ENCODE data around the gene DGKD.

Gene DGKD

DNA sequence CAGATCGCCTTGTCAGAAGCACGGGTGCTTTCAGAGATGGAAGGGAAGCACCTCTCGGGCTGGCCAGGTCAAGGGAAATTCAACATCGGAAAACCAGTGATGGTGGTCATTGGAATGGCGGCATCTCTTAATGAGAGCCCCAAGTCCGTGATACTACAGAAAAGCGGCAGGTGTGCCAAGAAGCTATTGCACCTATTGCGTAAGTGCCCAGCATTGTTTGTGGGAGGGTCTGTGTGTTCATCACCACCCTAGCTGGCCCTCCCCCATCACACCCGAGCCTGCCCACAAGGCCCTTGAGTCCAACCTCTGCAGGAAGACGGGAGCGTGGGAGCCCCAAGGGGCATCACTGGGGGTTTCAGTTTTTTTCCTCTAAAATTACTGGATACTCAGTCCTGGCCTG lies 100.7 kb downstream of the DGKD start:
- H3K27ac ChIP-seq (ENCODE audit: low read depth, low read length), result no peak overlapping the region
- no peak overlapping the region for H3K9ac ChIP-seq (ENCODE audit: low read depth in 1 of 2, low read length in 2 of 2)
- no peaks in the 10 kb centered on the region for H3K9me3 ChIP-seq (ENCODE audit: control insufficient read depth in 1 of 2, low read length in 2 of 2)
- H3K27me3 ChIP-seq (ENCODE audit: control insufficient read depth in 1 of 2, insufficient read depth in 2 of 2, low read length in 2 of 2), result no peaks in the 10 kb centered on the region
- H3K36me3 ChIP-seq (ENCODE audit: control insufficient read depth in 1 of 2, insufficient read depth in 2 of 2, low read length in 2 of 2), result peaks cover 56 to 98% of the 10 kb centered on the region in 2 donors
- peaks cover 0 to under 1% of the 10 kb centered on the region in 2 donors for H3K4me1 ChIP-seq (ENCODE audit: control insufficient read depth in 1 of 2, insufficient read depth in 2 of 2, low read length in 2 of 2)
- no peak overlapping the region for H3K4me3 ChIP-seq (ENCODE audit: low read depth in 1 of 2, low read length in 2 of 2)

DNA sequence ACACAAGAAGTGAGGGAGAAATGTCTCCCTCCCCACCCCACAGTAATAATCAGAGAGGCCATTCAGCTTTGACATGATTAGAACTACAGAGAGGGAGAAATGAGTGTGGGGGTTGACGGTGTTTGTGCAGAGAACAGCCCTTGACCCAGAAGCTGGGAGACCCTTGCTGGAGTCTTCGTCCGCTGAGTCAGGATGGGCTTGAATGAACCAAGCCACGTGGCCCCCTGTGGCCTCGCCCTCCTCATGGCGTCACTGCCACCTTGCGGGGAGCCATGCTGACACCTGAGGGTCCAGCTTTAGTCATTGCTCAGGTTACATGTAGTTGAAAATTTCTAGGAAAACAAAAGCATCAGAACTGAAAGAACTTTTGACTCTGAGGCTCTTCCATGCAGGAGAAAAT lies 101.2 kb downstream of the DGKD start:
- Histone ChIP-seq H3K27ac (ENCODE audit: low read depth, low read length) (no peak overlapping the region), H3K4me1 (ENCODE audit: control insufficient read depth in 1 of 2, insufficient read depth in 2 of 2, low read length in 2 of 2) (peaks cover 0 to 3% of the 10 kb centered on the region in 2 donors), H3K4me3 (ENCODE audit: low read depth in 1 of 2, low read length in 2 of 2) (no peak overlapping the region), H3K36me3 (ENCODE audit: control insufficient read depth in 1 of 2, insufficient read depth in 2 of 2, low read length in 2 of 2) (peaks cover 55 to 97% of the 10 kb centered on the region in 2 donors), H3K9ac (ENCODE audit: low read depth in 1 of 2, low read length in 2 of 2) (no peak overlapping the region), H3K9me3 (ENCODE audit: control insufficient read depth in 1 of 2, low read length in 2 of 2) (no peaks in the 10 kb centered on the region), H3K27me3 (ENCODE audit: control insufficient read depth in 1 of 2, insufficient read depth in 2 of 2, low read length in 2 of 2) (no peaks in the 10 kb centered on the region)

DNA sequence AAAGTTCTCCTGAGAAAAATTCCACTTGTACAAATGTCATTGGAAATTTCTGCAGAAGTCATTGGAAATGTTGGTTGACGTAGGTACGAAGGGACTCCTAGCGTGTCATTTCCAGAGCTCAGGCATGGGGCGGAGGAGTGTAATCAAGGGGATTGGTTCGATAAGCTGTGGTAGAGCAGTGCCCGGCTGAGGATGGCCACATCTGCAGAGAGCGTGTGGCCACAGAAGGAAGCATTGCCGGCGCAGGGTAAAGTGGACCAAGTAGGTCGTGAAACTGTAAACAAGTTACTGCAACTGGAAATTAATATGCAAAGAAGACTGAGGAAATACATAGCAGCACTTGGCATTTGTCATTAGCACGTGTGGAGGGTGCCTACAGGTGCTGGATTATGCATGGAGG lies 101.8 kb downstream of the DGKD start:
- peaks cover 52 to 94% of the 10 kb centered on the region in 2 donors for H3K36me3 ChIP-seq (ENCODE audit: control insufficient read depth in 1 of 2, insufficient read depth in 2 of 2, low read length in 2 of 2)
- H3K4me1 ChIP-seq (ENCODE audit: control insufficient read depth in 1 of 2, insufficient read depth in 2 of 2, low read length in 2 of 2), result peaks cover 0 to 3% of the 10 kb centered on the region in 2 donors
- H3K9ac ChIP-seq (ENCODE audit: low read depth in 1 of 2, low read length in 2 of 2), result no peak overlapping the region
- no peak overlapping the region for H3K4me3 ChIP-seq (ENCODE audit: low read depth in 1 of 2, low read length in 2 of 2)
- H3K27me3 ChIP-seq (ENCODE audit: control insufficient read depth in 1 of 2, insufficient read depth in 2 of 2, low read length in 2 of 2), result no peaks in the 10 kb centered on the region
- H3K9me3 ChIP-seq (ENCODE audit: control insufficient read depth in 1 of 2, low read length in 2 of 2), result no peaks in the 10 kb centered on the region
- no peak overlapping the region for H3K27ac ChIP-seq (ENCODE audit: low read depth, low read length)

DNA sequence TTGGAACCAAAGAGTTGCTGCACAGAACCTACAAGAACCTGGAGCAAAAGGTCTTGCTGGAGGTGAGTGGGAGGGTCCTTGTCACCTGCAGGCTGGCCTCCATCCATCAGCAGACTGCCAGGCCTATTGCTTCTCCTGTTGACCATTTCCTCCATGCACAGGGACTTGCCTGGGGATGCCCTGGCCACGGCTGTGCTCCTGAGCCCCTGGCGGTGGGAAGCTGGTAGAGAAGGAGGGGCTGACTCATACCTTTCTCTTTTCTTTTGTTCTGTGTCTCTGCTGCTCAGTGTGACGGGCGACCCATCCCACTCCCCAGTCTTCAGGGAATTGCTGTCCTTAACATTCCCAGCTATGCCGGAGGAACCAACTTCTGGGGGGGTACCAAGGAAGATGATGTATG lies 102.6 kb downstream of the DGKD start:
- H3K9me3 ChIP-seq (ENCODE audit: control insufficient read depth in 1 of 2, low read length in 2 of 2), result no peaks in the 10 kb centered on the region

DNA sequence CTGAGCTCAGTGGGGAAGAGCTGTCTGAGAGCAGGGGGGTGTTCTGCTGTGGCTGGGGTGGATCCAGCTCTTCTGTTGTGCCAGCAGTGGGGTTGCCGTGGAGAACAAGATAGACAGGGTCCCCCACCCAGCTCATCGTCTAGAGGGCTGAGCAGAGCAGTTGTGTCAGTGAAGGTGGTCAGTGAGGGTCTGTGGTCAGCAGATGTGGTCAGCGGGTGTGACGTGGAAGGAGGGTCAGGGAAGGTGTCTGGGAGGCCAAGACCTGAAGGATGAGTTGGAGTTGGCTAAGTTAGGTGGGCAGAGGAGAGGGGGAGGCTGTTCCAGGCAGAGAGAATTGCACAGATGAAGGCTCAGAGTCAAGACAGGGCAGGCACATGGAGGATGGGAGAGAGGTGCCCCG lies 103.1 kb downstream of the DGKD start:
- no peak overlapping the region for H3K4me3 ChIP-seq (ENCODE audit: low read depth in 1 of 2, low read length in 2 of 2)
- H3K27ac ChIP-seq (ENCODE audit: low read depth, low read length), result no peak overlapping the region
- H3K9ac ChIP-seq (ENCODE audit: low read depth in 1 of 2, low read length in 2 of 2), result no peak overlapping the region
- no peaks in the 10 kb centered on the region for H3K27me3 ChIP-seq (ENCODE audit: control insufficient read depth in 1 of 2, insufficient read depth in 2 of 2, low read length in 2 of 2)
- peaks cover 43 to 94% of the 10 kb centered on the region in 2 donors for H3K36me3 ChIP-seq (ENCODE audit: control insufficient read depth in 1 of 2, insufficient read depth in 2 of 2, low read length in 2 of 2)
- no peaks in the 10 kb centered on the region for H3K9me3 ChIP-seq (ENCODE audit: control insufficient read depth in 1 of 2, low read length in 2 of 2)
- H3K4me1 ChIP-seq (ENCODE audit: control insufficient read depth in 1 of 2, insufficient read depth in 2 of 2, low read length in 2 of 2), result peaks cover 0 to 3% of the 10 kb centered on the region in 2 donors

More for the DNA sequence above, 102.6 kb downstream of the DGKD start:
- H3K4me3 ChIP-seq (ENCODE audit: low read depth in 1 of 2, low read length in 2 of 2), result no peak overlapping the region
- H3K4me1 ChIP-seq (ENCODE audit: control insufficient read depth in 1 of 2, insufficient read depth in 2 of 2, low read length in 2 of 2), result peaks cover 0 to 3% of the 10 kb centered on the region in 2 donors
- H3K9ac ChIP-seq (ENCODE audit: low read depth in 1 of 2, low read length in 2 of 2), result no peak overlapping the region
- no peaks in the 10 kb centered on the region for H3K27me3 ChIP-seq (ENCODE audit: control insufficient read depth in 1 of 2, insufficient read depth in 2 of 2, low read length in 2 of 2)
- H3K27ac ChIP-seq (ENCODE audit: low read depth, low read length), result no peak overlapping the region
- H3K36me3 ChIP-seq (ENCODE audit: control insufficient read depth in 1 of 2, insufficient read depth in 2 of 2, low read length in 2 of 2), result peaks cover 48 to 94% of the 10 kb centered on the region in 2 donors

DNA sequence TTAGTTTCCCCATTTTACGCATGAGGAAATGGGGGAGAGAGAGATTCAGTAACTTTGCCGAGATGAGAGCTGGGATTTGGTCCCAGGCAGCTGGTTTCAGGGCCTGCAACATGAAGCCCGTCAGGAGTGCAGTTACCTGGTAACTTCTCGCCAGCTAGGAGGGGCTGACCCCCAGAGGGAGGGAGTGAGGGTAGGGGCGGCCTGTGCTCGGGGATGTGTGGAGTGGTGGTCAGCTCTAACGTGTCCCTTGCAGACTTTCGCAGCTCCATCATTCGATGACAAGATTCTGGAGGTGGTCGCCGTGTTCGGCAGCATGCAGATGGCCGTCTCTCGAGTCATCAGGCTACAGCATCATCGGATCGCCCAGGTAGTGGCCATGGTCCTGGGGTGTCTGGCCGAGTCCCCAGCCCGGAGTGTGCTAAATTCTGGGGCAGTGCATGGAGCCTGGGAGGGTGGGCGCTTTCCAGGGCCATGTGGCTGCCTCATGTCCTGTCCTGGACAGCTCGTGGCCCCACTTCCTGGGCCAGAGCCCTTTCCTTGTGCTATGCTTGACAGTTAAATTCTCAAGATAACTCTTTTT lies 103.8 kb downstream of the DGKD start:
- peaks cover 41 to 94% of the 10 kb centered on the region in 2 donors for H3K36me3 ChIP-seq (ENCODE audit: control insufficient read depth in 1 of 2, insufficient read depth in 2 of 2, low read length in 2 of 2)
- no peak overlapping the region for H3K9ac ChIP-seq (ENCODE audit: low read depth in 1 of 2, low read length in 2 of 2)
- no peaks in the 10 kb centered on the region for H3K9me3 ChIP-seq (ENCODE audit: control insufficient read depth in 1 of 2, low read length in 2 of 2)
- H3K27me3 ChIP-seq (ENCODE audit: control insufficient read depth in 1 of 2, insufficient read depth in 2 of 2, low read length in 2 of 2), result no peaks in the 10 kb centered on the region
- H3K27ac ChIP-seq (ENCODE audit: low read depth, low read length), result no peak overlapping the region
- no peak overlapping the region for H3K4me3 ChIP-seq (ENCODE audit: low read depth in 1 of 2, low read length in 2 of 2)
- peaks cover 0 to 3% of the 10 kb centered on the region in 2 donors for H3K4me1 ChIP-seq (ENCODE audit: control insufficient read depth in 1 of 2, insufficient read depth in 2 of 2, low read length in 2 of 2)

DNA sequence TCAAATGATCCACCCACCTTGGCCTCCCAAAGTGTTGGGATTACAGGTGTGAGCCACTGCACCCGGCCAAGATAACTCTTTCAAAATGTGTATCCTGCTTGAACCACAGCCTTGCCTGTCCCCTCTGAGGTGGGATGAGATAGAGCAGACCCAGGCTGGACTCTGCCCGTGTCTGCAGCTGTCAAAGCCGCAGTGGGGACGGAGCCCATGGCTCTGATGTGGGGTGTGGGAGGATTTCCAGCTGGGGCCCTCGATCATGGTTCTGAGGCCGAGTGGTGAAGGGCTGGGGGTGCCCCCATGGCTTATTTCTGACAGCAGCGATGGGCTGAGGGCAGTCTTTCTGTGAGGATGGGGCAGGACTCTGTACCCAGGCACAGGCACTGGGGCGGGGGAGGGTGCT lies 104.5 kb downstream of the DGKD start:
- Histone ChIP-seq H3K27me3 (ENCODE audit: control insufficient read depth in 1 of 2, insufficient read depth in 2 of 2, low read length in 2 of 2) (no peaks in the 10 kb centered on the region), H3K36me3 (ENCODE audit: control insufficient read depth in 1 of 2, insufficient read depth in 2 of 2, low read length in 2 of 2) (peaks cover 36 to 94% of the 10 kb centered on the region in 2 donors), H3K27ac (ENCODE audit: low read depth, low read length) (no peak overlapping the region), H3K9me3 (ENCODE audit: control insufficient read depth in 1 of 2, low read length in 2 of 2) (no peaks in the 10 kb centered on the region), H3K9ac (ENCODE audit: low read depth in 1 of 2, low read length in 2 of 2) (no peak overlapping the region), H3K4me1 (ENCODE audit: control insufficient read depth in 1 of 2, insufficient read depth in 2 of 2, low read length in 2 of 2) (peaks cover 0 to 3% of the 10 kb centered on the region in 2 donors), H3K4me3 (ENCODE audit: low read depth in 1 of 2, low read length in 2 of 2) (no peak overlapping the region)

DNA sequence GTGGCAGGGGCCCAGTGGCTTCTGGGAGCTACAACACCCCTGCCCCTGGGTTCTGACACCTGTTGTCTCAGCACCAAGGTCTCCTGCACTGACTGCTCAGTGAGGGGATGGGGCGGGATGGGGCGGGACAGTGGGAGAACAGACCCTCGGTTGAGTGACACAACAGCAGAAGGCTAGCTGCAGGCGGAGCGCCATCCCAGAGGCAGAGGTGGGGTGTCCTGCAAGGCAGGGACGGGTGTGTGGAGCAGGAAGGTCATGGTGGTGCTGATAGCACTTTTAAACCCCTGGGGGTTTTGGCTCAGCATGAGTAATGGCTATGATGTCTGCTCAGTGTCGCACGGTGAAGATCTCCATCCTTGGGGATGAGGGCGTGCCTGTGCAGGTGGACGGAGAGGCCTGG lies 105.1 kb downstream of the DGKD start:
- Histone ChIP-seq H3K27me3 (ENCODE audit: control insufficient read depth in 1 of 2, insufficient read depth in 2 of 2, low read length in 2 of 2) (no peaks in the 10 kb centered on the region), H3K9ac (ENCODE audit: low read depth in 1 of 2, low read length in 2 of 2) (no peak overlapping the region), H3K4me3 (ENCODE audit: low read depth in 1 of 2, low read length in 2 of 2) (no peak overlapping the region), H3K27ac (ENCODE audit: low read depth, low read length) (no peak overlapping the region), H3K36me3 (ENCODE audit: control insufficient read depth in 1 of 2, insufficient read depth in 2 of 2, low read length in 2 of 2) (peaks cover 35 to 94% of the 10 kb centered on the region in 2 donors), H3K4me1 (ENCODE audit: control insufficient read depth in 1 of 2, insufficient read depth in 2 of 2, low read length in 2 of 2) (peaks cover 0 to 3% of the 10 kb centered on the region in 2 donors), H3K9me3 (ENCODE audit: control insufficient read depth in 1 of 2, low read length in 2 of 2) (no peaks in the 10 kb centered on the region)

DNA sequence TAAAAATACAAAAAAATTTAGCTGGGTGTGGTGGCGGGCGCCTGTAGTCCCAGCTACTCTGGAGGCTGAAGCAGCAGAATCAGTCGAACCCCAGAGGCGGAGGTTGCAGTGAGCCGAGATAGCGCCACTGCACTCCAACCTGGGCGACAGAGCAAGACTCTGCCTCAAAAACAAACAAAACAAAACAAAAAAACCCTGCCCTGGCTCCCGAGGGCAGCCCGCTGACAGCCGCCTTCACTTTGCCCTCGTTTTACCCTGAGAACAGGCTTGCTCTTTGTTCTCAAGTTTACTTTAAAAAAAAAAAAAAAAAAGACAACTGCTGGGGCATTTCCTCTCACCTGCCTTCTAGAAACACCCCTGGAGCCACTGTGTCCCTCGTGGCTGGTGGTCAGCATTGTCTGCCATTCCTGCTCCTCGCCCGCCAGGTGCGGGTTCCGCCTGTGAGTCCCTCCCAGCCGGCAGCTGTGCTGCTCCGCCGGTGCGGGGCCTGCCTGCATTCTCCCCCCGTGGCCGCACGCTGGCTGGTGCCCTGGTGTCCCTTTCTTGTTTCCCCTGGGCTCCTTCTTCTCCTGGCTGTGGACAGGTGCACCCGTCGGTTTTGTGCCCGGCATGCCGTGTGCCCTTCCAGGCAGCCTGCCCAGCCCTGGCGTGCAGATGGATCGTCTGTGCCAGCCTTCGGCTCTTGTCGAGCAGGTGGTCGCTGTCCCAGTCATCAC lies 106.6 kb downstream of the DGKD start:
- no peaks in the 10 kb centered on the region for H3K9me3 ChIP-seq (ENCODE audit: control insufficient read depth in 1 of 2, low read length in 2 of 2)
- peaks cover 21 to 87% of the 10 kb centered on the region in 2 donors for H3K36me3 ChIP-seq (ENCODE audit: control insufficient read depth in 1 of 2, insufficient read depth in 2 of 2, low read length in 2 of 2)
- H3K4me1 ChIP-seq (ENCODE audit: control insufficient read depth in 1 of 2, insufficient read depth in 2 of 2, low read length in 2 of 2), result peaks cover 0 to 3% of the 10 kb centered on the region in 2 donors
- no peak overlapping the region for H3K4me3 ChIP-seq (ENCODE audit: low read depth in 1 of 2, low read length in 2 of 2)
- no peaks in the 10 kb centered on the region for H3K27me3 ChIP-seq (ENCODE audit: control insufficient read depth in 1 of 2, insufficient read depth in 2 of 2, low read length in 2 of 2)
- H3K9ac ChIP-seq (ENCODE audit: low read depth in 1 of 2, low read length in 2 of 2), result no peak overlapping the region
- no peak overlapping the region for H3K27ac ChIP-seq (ENCODE audit: low read depth, low read length)

DNA sequence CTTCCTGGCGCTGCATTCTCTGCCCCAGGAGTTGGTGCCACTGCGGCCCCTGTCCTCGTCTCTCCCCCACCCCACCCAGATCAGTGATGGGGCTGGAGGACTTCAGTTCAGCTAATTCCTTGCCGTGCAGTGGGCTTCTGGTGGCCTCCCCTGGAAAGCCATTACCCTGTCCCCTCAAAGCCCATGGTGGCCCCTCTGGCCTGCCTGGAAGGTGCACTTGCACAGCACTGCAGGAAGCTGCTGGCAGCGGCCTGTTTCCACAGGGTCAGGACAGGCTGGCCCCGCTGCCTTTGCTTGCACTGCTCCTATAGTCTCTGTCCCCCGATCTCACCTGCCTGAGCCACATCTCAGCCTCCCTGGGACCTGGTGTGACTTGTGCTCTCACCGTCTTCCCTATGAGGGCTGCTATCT lies 107.2 kb downstream of the DGKD start:
- Histone ChIP-seq H3K36me3 (ENCODE audit: control insufficient read depth in 1 of 2, insufficient read depth in 2 of 2, low read length in 2 of 2) (peaks cover 23 to 86% of the 10 kb centered on the region in 2 donors), H3K9ac (ENCODE audit: low read depth in 1 of 2, low read length in 2 of 2) (no peak overlapping the region), H3K27ac (ENCODE audit: low read depth, low read length) (no peak overlapping the region)

More for the DNA sequence above, 107.2 kb downstream of the DGKD start:
- Histone ChIP-seq H3K4me3 (ENCODE audit: low read depth in 1 of 2, low read length in 2 of 2) (no peak overlapping the region), H3K4me1 (ENCODE audit: control insufficient read depth in 1 of 2, insufficient read depth in 2 of 2, low read length in 2 of 2) (peaks cover 0 to 3% of the 10 kb centered on the region in 2 donors), H3K27me3 (ENCODE audit: control insufficient read depth in 1 of 2, insufficient read depth in 2 of 2, low read length in 2 of 2) (no peaks in the 10 kb centered on the region), H3K9me3 (ENCODE audit: control insufficient read depth in 1 of 2, low read length in 2 of 2) (no peaks in the 10 kb centered on the region)
